K562 (cell line): ENCODE measurements around the gene SKAP2. TPM values are rescaled to one million over a fixed set of nuclear protein-coding genes. Genes with fewer than 3 reads are reported as not detected.

Experiments used
- ARID2 ChIP-seq: fragments of 450-650 bp; IDR thresholded peaks from 2 replicates; pipeline ENCODE4 v1.6.1; 2017; ENCODE audit warnings: antibody characterized with exemption, mild to moderate bottlenecking
- BRF1 ChIP-seq: IDR thresholded peaks from 3 replicates; pipeline ENCODE4 v1.6.1; 2011; ENCODE audit warnings: borderline replicate concordance, mild to moderate bottlenecking; ENCODE audit not compliant: insufficient read length; ENCODE audit errors: extremely low read depth
- HDGF ChIP-seq: fragments of 450-650 bp; IDR thresholded peaks from 2 replicates; pipeline ENCODE4 v1.6.1; 2016
- ILK ChIP-seq: fragments of 450-650 bp; IDR thresholded peaks from 2 replicates; pipeline ENCODE4 v1.6.1; 2016; ENCODE audit warnings: missing genetic modification characterization, low read depth, mild to moderate bottlenecking, missing compliant biosample characterization, moderate library complexity, borderline replicate concordance
- JUN ChIP-seq, 2 experiments: sonication (generic) in 1 of 2; formaldehyde crosslinking in 1 of 2; IDR thresholded peaks; 2 replicates each; pipeline versions ENCODE4 v1.6.1 to v1.8.0; 2012 to 2022; ENCODE audit warnings: borderline replicate concordance in 2 of 2, mild to moderate bottlenecking in 2 of 2, improper control_type of control experiment in 1 of 2, low read depth in 1 of 2, low read length in 1 of 2, missing genetic modification reagents in 1 of 2
- KAT2B ChIP-seq: IDR thresholded peaks from one replicate; pipeline ENCODE4 v1.6.1; 2012; ENCODE audit warnings: low read depth, mild to moderate bottlenecking, control low read depth, inconsistent platforms, low read length, moderate library complexity
- KAT7 ChIP-seq: sonication (generic); formaldehyde crosslinking; IDR thresholded peaks from 2 replicates; pipeline ENCODE4 v1.8.0; 2022; ENCODE audit warnings: missing genetic modification reagents, mild to moderate bottlenecking, borderline replicate concordance
- POLR3A ChIP-seq: IDR thresholded peaks from 2 replicates; pipeline ENCODE4 v1.6.1; 2011; ENCODE audit warnings: borderline replicate concordance, mild to moderate bottlenecking, moderate library complexity; ENCODE audit not compliant: insufficient read length, insufficient read depth; ENCODE audit errors: extremely low read depth
- RBFOX2 ChIP-seq: fragments of 200-400 bp; formaldehyde crosslinking; IDR thresholded peaks from 2 replicates; pipeline ENCODE4 v1.6.1; 2017; ENCODE audit warnings: low read depth, mild to moderate bottlenecking, low read length, moderate library complexity
- SRSF1 ChIP-seq: fragments of 200-400 bp; formaldehyde crosslinking; IDR thresholded peaks from 2 replicates; pipeline ENCODE4 v1.6.1; 2017; ENCODE audit warnings: mild to moderate bottlenecking, low read depth, low read length, moderate library complexity
- STAG1 ChIP-seq: sonication (generic); formaldehyde crosslinking; IDR thresholded peaks from 2 replicates; pipeline ENCODE4 v1.5.0; 2020; ENCODE audit warnings: missing genetic modification reagents, borderline replicate concordance
- ZNF23 ChIP-seq: fragments of 250-450 bp; sonication (Bioruptor Pico); IDR thresholded peaks from 2 replicates; pipeline ENCODE4 v1.4.0; 2020; ENCODE audit warnings: mild to moderate bottlenecking
- ZNF253 ChIP-seq: fragments of 250-450 bp; sonication (Bioruptor Pico); conservative IDR thresholded peaks from 2 replicates; pipeline ENCODE4 v1.6.1; 2021; ENCODE audit warnings: mild to moderate bottlenecking
- ZNF324 ChIP-seq: fragments of 250-450 bp; sonication (Bioruptor Pico); IDR thresholded peaks from 2 replicates; pipeline ENCODE4 v1.4.0; 2020; ENCODE audit warnings: mild to moderate bottlenecking
- polyA plus RNA-seq, 8 experiments: library from polyadenylated mRNA; depleted of rRNA in 4 of 8; stranded (reverse) in 5 of 8; unstranded in 3 of 8; fragments of >200 nt; fragmentation: Nextera tagmentation in 2 of 8; fragmentation: Illumina TruSeq in 1 of 8; extraction: Ambion mirVana in 2 of 8; extraction: Trizol in 1 of 8; gene quantifications; 2 replicates each; pipeline versions ENCODE4 v1.2.1 to v1.2.3, GENCODE V29; 2011 to 2014; ENCODE audit warnings: inconsistent platforms in 1 of 8, missing spikeins in 1 of 8
- total RNA-seq, 7 experiments: library from RNA; depleted of rRNA in 6 of 7; stranded (reverse); fragments of >200 nt in 6 of 7; fragmentation: Illumina TruSeq in 2 of 7; extraction: Trizol in 2 of 7; gene quantifications; 2 replicates each; pipeline versions ENCODE4 v1.2.1 to v1.2.3, GENCODE V29; 2011 to 2021; ENCODE audit warnings: low replicate concordance in 1 of 7
- TF ChIP-seq, protein P1 (sequence below), 2 experiments: IDR thresholded peaks in 1 of 2; conservative IDR thresholded peaks in 1 of 2; 2 replicates each; pipeline ENCODE4 v1.6.1; 2016; ENCODE audit warnings: low read depth in 2 of 2, mild to moderate bottlenecking in 1 of 2, missing compliant biosample characterization in 1 of 2, missing genetic modification characterization in 1 of 2, moderate library complexity in 1 of 2
- TF ChIP-seq, protein P2 (sequence below): IDR thresholded peaks from 3 replicates; pipeline ENCODE4 v1.6.1; 2011; ENCODE audit warnings: borderline replicate concordance, mild to moderate bottlenecking; ENCODE audit not compliant: insufficient read length, insufficient read depth
- TF ChIP-seq, protein P3 (sequence below), 2 experiments: fragments of 150-350 bp in 1 of 2; IDR thresholded peaks; 2 replicates each; pipeline ENCODE4 v1.6.1; 2012 to 2016; ENCODE audit warnings: low read depth in 2 of 2, low read length in 2 of 2, mild to moderate bottlenecking in 1 of 2, moderate library complexity in 1 of 2

SKAP2 gene
- total and polyA plus RNA-seq, 9 of the 15 experiments (the other 6 are each of a cell fraction or from before 2014, with no cell fraction given): 4.2 to 11.7 (median 8.3) TPM

DNA sequence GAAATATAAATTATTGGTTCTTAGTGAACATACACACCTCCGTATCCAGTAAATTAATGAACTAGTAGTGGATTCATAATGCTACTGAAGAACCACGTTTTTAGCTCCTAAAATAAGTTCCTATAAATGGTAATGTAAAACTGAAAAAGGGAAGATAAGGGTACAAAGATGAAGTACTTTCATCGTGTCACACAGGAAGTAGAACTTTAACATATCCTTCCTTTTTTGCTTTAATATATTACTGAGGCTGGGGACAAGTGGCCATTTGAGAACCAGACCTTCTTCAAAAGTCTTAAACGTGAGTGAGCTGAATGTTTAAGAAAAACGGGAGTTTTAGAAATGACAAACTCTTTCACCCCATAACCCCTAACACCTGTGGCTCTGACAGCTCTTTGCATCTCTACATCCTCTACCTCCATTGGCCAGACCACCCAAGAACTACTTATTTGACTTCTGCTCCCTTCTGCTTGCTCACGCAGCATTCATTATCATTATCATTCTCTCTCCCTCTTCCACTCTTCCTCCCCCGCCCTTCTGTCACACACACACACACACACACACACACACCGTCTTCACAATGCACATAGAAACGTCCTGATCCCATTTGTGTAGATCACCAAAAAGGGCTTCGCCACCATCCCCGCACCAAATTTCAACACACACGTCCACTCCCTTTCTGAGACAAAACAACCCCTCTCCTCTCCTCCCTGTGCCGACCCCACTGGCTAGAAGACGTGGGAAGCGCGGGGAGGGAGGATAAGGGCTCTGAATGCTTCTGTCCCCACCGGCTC lies 677 bp downstream of the SKAP2 start (continued):
- TF ChIP-seq ILK (tag) (no peak), BRF1 (no peak), POLR3A (no peak), KAT2B (no peak), HDGF (no peak), ARID2 (0 out of 2 replicates have a peak, but pooled peaks have one; percentile 45), ZNF23 (no peak), ZNF253 (CRISPR knock-in tag) (no peak), JUN (IDR thresholded peaks at IDR 0.05; ENCODE audit: borderline replicate concordance, low read depth, low read length) (no peak), JUN (CRISPR knock-in tag; IDR thresholded peaks at IDR 0.05; ENCODE audit: borderline replicate concordance) (no peak), ZNF324 (CRISPR knock-in tag) (no peak), KAT7 (no peak), RBFOX2 (no peak), STAG1 (CRISPR knock-in tag) (no peak), SRSF1 (no peak)
- TF ChIP-seq, protein P1, sequence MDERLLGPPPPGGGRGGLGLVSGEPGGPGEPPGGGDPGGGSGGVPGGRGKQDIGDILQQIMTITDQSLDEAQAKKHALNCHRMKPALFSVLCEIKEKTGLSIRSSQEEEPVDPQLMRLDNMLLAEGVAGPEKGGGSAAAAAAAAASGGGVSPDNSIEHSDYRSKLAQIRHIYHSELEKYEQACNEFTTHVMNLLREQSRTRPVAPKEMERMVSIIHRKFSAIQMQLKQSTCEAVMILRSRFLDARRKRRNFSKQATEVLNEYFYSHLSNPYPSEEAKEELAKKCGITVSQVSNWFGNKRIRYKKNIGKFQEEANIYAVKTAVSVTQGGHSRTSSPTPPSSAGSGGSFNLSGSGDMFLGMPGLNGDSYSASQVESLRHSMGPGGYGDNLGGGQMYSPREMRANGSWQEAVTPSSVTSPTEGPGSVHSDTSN (CRISPR knock-in tag; IDR thresholded peaks at IDR 0.05; ENCODE audit: low read depth): no peak
- TF ChIP-seq, protein P1 (tag; conservative IDR thresholded peaks at IDR 0.05; ENCODE audit: low read depth): 0 out of 2 replicates have a peak, but pooled peaks have one; percentile 32
- TF ChIP-seq, protein P2, sequence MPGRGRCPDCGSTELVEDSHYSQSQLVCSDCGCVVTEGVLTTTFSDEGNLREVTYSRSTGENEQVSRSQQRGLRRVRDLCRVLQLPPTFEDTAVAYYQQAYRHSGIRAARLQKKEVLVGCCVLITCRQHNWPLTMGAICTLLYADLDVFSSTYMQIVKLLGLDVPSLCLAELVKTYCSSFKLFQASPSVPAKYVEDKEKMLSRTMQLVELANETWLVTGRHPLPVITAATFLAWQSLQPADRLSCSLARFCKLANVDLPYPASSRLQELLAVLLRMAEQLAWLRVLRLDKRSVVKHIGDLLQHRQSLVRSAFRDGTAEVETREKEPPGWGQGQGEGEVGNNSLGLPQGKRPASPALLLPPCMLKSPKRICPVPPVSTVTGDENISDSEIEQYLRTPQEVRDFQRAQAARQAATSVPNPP: no peak
- TF ChIP-seq, protein P3, sequence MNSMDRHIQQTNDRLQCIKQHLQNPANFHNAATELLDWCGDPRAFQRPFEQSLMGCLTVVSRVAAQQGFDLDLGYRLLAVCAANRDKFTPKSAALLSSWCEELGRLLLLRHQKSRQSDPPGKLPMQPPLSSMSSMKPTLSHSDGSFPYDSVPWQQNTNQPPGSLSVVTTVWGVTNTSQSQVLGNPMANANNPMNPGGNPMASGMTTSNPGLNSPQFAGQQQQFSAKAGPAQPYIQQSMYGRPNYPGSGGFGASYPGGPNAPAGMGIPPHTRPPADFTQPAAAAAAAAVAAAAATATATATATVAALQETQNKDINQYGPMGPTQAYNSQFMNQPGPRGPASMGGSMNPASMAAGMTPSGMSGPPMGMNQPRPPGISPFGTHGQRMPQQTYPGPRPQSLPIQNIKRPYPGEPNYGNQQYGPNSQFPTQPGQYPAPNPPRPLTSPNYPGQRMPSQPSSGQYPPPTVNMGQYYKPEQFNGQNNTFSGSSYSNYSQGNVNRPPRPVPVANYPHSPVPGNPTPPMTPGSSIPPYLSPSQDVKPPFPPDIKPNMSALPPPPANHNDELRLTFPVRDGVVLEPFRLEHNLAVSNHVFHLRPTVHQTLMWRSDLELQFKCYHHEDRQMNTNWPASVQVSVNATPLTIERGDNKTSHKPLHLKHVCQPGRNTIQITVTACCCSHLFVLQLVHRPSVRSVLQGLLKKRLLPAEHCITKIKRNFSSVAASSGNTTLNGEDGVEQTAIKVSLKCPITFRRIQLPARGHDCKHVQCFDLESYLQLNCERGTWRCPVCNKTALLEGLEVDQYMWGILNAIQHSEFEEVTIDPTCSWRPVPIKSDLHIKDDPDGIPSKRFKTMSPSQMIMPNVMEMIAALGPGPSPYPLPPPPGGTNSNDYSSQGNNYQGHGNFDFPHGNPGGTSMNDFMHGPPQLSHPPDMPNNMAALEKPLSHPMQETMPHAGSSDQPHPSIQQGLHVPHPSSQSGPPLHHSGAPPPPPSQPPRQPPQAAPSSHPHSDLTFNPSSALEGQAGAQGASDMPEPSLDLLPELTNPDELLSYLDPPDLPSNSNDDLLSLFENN (IDR thresholded peaks at IDR 0.05; ENCODE audit: low read depth in 2 of 2, low read length in 2 of 2): no peak
